Measurements from ENCODE around the gene DDX47.

DNA sequence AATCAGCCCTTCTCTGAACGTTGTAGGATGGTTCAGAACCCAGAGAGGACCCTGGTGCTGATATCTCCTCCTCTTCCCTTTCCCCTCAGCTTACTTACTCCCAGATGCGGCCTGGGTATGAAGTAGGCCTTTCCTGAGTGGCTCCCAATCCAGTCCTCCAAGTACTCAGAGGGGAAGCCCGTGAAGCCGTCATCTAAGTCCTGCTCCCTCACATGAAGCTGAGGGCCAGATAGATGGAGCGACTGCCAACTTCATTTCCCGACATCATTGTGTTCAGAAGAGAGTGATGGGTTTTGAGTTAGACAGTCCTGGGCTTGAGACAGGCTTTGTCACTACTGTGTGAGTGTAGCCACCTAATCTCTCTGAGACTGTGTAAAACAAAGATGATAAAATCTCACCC is 25.0 kb upstream of the DDX47 start:
- no peak for TF ChIP-seq ZBTB21 (CRISPR knock-in tag; IDR thresholded peaks at IDR 0.05)
- TF ChIP-seq POLR2A (IDR thresholded peaks at IDR 0.05; ENCODE audit: insufficient read depth in 1 of 2, low read depth in 2 of 2, low read length in 2 of 2) = no peak
- TF ChIP-seq ZNF740 (CRISPR knock-in tag; IDR thresholded peaks at IDR 0.05) = no peak
- TF ChIP-seq SUZ12 (IDR thresholded peaks at IDR 0.05; ENCODE audit: low read depth, low read length) = no peak
- no peak for TF ChIP-seq ZNF317 (CRISPR knock-in tag; IDR thresholded peaks at IDR 0.05)
- no peak for TF ChIP-seq HNRNPUL1 (IDR thresholded peaks at IDR 0.05; ENCODE audit: low read depth, low read length)
- no peak for TF ChIP-seq MED13 (CRISPR knock-in tag; IDR thresholded peaks at IDR 0.05)
- TF ChIP-seq, protein P1, sequence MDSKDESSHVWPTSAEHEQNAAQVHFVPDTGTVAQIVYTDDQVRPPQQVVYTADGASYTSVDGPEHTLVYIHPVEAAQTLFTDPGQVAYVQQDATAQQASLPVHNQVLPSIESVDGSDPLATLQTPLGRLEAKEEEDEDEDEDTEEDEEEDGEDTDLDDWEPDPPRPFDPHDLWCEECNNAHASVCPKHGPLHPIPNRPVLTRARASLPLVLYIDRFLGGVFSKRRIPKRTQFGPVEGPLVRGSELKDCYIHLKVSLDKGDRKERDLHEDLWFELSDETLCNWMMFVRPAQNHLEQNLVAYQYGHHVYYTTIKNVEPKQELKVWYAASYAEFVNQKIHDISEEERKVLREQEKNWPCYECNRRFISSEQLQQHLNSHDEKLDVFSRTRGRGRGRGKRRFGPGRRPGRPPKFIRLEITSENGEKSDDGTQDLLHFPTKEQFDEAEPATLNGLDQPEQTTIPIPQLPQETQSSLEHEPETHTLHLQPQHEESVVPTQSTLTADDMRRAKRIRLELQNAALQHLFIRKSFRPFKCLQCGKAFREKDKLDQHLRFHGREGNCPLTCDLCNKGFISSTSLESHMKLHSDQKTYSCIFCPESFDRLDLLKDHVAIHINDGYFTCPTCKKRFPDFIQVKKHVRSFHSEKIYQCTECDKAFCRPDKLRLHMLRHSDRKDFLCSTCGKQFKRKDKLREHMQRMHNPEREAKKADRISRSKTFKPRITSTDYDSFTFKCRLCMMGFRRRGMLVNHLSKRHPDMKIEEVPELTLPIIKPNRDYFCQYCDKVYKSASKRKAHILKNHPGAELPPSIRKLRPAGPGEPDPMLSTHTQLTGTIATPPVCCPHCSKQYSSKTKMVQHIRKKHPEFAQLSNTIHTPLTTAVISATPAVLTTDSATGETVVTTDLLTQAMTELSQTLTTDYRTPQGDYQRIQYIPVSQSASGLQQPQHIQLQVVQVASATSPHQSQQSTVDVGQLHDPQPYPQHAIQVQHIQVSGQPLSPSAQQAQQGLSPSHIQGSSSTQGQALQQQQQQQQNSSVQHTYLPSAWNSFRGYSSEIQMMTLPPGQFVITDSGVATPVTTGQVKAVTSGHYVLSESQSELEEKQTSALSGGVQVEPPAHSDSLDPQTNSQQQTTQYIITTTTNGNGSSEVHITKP (CRISPR knock-in tag; IDR thresholded peaks at IDR 0.05; ENCODE audit: low read depth) = no peak
- no peak for TF ChIP-seq EP300 (IDR thresholded peaks at IDR 0.05; ENCODE audit: low read depth in 2 of 2, low read length in 2 of 2)
- TF ChIP-seq EP300 (CRISPR knock-in tag; IDR thresholded peaks at IDR 0.05; ENCODE audit: borderline replicate concordance) = no peak
- no peak for TF ChIP-seq ZNF619 (CRISPR knock-in tag; IDR thresholded peaks at IDR 0.05)
- no peak for TF ChIP-seq GLI4 (CRISPR knock-in tag; IDR thresholded peaks at IDR 0.05; ENCODE audit: borderline replicate concordance)
- no peak for TF ChIP-seq IRF1 (CRISPR knock-in tag; IDR thresholded peaks at IDR 0.05; ENCODE audit: low read depth)
- no peak for TF ChIP-seq ZFP1 (CRISPR knock-in tag; IDR thresholded peaks at IDR 0.05)

All from HepG2 (cell line).